Naive B cell (primary cell): ENCODE results near the gene C1QTNF8. TPM values are rescaled to one million over a fixed set of nuclear protein-coding genes. Genes with fewer than 3 reads are reported as not detected.

ENCODE experiments used
- ATAC-seq, 2 donors: fragments of 150-1000 bp; cut with Tn5 transposase; 2 replicates each; pipeline ENCODE4 v1.10.0; 2021; ENCODE audit warnings: low read depth in 2 of 2, mild to moderate bottlenecking in 2 of 2, moderate library complexity in 2 of 2
- DNase-seq: peaks from one replicate; pipeline ENCODE4 v3.0.0; 2022
- H3K27ac Mint-ChIP-seq, 6 donors: one replicate each; pipeline ENCODE4 v1.8.0; 2020 to 2022; ENCODE audit warnings: mild to moderate bottlenecking in 6 of 6, mixed read lengths in 6 of 6, moderate library complexity in 5 of 6, inconsistent platforms in 2 of 6
- H3K27me3 Mint-ChIP-seq, 3 donors: one replicate each; pipeline ENCODE4 v1.8.0; 2021 to 2022; ENCODE audit warnings: mixed read lengths in 3 of 3, mild to moderate bottlenecking in 1 of 3
- H3K36me3 Mint-ChIP-seq, 2 donors: one replicate each; pipeline ENCODE4 v1.8.0; 2020 to 2022; ENCODE audit warnings: mixed read lengths in 2 of 2, inconsistent platforms in 1 of 2, mild to moderate bottlenecking in 1 of 2
- H3K4me1 Mint-ChIP-seq, 3 donors: one replicate each; pipeline ENCODE4 v1.8.0; 2020 to 2022; ENCODE audit warnings: mixed read lengths in 3 of 3, inconsistent platforms in 1 of 3, mild to moderate bottlenecking in 1 of 3, moderate library complexity in 1 of 3
- H3K4me3 Mint-ChIP-seq, 8 donors: one replicate each; pipeline ENCODE4 v1.8.0; 2020 to 2022; ENCODE audit warnings: mild to moderate bottlenecking in 8 of 8, mixed read lengths in 8 of 8, moderate library complexity in 8 of 8, inconsistent platforms in 2 of 8
- H3K9me3 Mint-ChIP-seq, 7 donors: one replicate each; pipeline ENCODE4 v1.8.0; 2020 to 2022; ENCODE audit warnings: mixed read lengths in 7 of 7, mild to moderate bottlenecking in 5 of 7, inconsistent platforms in 2 of 7, moderate library complexity in 1 of 7
- polyA plus RNA-seq, 6 donors: library from polyadenylated mRNA; unstranded; fragments of 300-500 nt; fragmentation: Illumina TruSeq; gene quantifications; one replicate each; pipeline ENCODE4 v1.2.3, GENCODE V29; 2021; ENCODE audit warnings: low read depth in 6 of 6

Gene C1QTNF8
- polyA plus RNA-seq, 6 donors from 2014 or later: not detected

DNA sequence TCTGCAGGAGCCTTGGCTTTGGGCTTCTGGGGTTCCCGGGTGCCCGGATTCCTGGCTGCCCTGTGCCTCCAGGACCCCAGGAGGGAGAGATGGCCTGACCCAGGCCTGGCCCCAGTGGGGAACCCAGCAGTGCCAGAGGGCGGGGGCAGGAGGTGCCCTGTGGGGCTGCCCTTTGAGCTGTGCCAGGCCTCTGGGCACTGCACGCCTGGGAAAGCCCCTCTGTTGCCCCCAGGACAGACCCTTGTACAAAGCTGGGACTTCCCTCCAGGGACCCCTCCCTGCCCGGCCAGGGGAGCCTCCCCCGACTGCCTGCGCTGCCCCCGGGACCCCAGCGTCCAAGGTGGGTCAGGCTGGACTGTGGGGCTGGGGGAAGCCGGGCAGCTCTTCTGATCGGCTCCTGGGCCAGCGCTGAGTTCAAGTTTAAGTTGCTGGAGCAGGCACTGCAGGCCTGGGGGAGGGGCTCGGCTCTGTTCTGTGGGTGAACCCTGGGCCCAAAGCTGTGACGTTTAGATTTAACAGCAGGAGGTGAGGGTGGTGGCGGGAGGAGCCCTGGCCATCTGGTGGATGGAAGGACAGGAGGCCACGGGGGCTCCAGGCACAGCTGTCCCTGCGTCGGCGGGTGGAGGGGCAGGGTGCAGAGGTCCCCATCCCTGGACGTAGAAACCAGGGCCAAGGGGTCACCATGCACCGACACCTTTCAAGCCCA, 27.6 kb upstream of the C1QTNF8 start:
- Mint-ChIP-seq H3K27ac (no peak overlapping the region), H3K27me3 (peaks cover 0 to 5% (median 0%) of the 10 kb centered on the region in 3 donors), H3K4me1 (no peaks in the 10 kb centered on the region), H3K4me3 (no peak overlapping the region), H3K9me3 (no peaks in the 10 kb centered on the region), H3K36me3 (no peaks in the 10 kb centered on the region)
- ATAC-seq (no peak), DNase-seq (no peak)

DNA sequence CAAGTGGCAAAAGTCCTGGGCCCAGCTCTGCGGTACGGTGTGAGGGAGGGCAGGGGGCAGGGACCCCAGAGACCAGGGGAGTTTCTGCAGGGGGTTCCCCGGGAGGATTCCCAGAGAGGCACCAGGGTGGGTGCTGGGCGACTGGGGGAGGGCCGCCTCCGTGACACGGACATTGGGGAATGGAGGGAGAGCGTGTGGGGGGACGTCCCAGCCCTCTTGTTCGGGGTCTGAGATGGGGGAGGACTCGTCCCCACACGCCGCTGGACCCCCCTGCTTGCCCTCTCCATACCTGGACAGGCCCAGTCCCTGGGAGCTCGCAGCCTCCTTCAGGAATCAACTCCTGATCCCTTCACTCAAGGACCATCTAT, 26.3 kb upstream of the C1QTNF8 start:
- Mint-ChIP-seq H3K27me3 (no peaks in the 10 kb centered on the region), H3K4me1 (no peaks in the 10 kb centered on the region), H3K27ac (no peak overlapping the region), H3K9me3 (no peaks in the 10 kb centered on the region), H3K36me3 (no peaks in the 10 kb centered on the region), H3K4me3 (peak overlapping the region in 1 of 8 donors; percentile 54)
- no peak for DNase-seq
- ATAC-seq: no peak

DNA sequence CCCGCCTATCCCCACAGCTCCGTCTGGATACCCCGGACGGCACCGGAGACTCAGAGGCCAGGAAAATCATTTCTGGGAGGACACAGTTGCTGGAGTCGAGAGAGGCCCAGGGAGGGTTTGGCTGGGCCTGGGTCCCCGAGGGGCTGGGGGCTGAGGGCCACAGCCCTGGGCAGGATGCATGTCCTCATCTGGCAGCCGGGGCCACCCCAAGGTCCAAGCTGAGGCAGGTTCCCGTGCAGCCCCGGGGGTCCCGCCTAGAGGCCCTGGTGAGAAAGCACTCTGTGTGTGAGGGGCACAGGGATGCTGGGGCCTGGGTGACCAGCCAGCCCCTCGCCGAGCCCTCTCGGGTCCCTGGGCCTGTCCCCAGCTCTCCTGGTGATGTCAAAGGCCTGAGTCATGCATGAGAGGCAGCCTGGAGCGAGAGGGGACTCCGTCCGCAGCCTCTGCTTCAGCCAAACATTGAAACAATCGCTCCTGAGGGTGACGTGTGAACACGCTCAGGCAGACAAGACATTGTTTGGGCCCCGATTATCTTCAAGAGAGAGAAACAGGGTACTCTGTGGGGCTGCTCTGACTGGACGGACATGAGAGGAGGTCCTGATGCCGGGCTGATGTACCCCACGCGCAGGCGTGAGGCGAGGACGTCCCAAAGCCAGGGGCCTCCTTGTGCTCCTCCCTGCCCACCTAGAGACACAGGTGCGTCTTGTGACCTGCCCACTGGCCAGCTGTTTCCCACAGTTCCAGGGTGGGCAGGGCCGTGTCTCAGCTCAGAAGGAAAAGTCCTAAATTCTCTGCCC, 25.8 kb upstream of the C1QTNF8 start:
- no peaks in the 10 kb centered on the region for H3K27me3 Mint-ChIP-seq
- H3K4me1 Mint-ChIP-seq: no peaks in the 10 kb centered on the region
- H3K27ac Mint-ChIP-seq: no peak overlapping the region
- H3K9me3 Mint-ChIP-seq: no peaks in the 10 kb centered on the region
- no peaks in the 10 kb centered on the region for H3K36me3 Mint-ChIP-seq
- no peak overlapping the region for H3K4me3 Mint-ChIP-seq
- DNase-seq: no peak
- no peak for ATAC-seq

DNA sequence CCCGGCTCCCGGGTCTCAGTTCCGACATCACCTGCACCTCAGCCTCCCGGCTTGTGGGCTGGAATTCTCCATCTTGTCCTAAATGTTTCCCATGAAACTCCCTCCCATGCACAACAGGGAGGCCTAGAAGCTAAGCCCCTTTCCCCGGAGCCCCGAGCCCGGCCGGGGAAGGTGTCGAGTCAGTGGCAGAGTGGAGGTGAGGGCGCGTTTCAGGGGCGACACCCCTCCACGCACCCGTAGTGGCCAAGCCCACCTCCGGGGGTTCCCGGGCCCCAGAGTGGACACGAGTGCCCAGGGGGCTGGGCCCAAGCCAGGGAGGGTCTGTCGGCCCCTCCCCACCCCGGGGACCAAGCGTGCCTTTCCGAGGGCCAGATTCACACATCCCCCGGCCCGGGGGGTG, 25.0 kb upstream of the C1QTNF8 start:
- H3K27ac Mint-ChIP-seq: no peak overlapping the region
- DNase-seq (no peak), ATAC-seq (no peak)
- no peaks in the 10 kb centered on the region for H3K4me1 Mint-ChIP-seq
- H3K9me3 Mint-ChIP-seq: no peaks in the 10 kb centered on the region
- H3K27me3 Mint-ChIP-seq: no peaks in the 10 kb centered on the region
- no peak overlapping the region for H3K4me3 Mint-ChIP-seq
- no peaks in the 10 kb centered on the region for H3K36me3 Mint-ChIP-seq

DNA sequence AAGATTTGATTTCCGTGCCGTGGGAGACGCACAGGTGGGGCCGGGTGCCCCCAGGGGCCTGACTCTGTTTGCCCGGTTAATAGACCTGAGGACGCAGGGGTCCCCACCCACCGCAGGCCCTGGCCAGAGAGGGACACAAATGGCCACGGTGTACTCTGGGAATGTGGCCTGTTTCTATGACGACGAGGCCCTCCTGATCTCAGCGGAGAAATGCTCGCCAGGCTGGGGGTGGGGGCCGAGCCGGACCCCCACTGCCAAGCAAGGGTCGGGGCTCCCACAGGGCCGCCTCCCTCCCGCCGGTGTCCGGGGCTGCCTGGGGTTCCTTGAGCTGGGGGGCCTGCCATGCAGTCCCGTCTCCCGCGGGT, 24.5 kb upstream of the C1QTNF8 start:
- Mint-ChIP-seq H3K27me3 (no peaks in the 10 kb centered on the region), H3K4me3 (no peak overlapping the region), H3K4me1 (no peaks in the 10 kb centered on the region), H3K36me3 (no peaks in the 10 kb centered on the region), H3K27ac (no peak overlapping the region), H3K9me3 (no peaks in the 10 kb centered on the region)
- DNase-seq (no peak), ATAC-seq (no peak)

DNA sequence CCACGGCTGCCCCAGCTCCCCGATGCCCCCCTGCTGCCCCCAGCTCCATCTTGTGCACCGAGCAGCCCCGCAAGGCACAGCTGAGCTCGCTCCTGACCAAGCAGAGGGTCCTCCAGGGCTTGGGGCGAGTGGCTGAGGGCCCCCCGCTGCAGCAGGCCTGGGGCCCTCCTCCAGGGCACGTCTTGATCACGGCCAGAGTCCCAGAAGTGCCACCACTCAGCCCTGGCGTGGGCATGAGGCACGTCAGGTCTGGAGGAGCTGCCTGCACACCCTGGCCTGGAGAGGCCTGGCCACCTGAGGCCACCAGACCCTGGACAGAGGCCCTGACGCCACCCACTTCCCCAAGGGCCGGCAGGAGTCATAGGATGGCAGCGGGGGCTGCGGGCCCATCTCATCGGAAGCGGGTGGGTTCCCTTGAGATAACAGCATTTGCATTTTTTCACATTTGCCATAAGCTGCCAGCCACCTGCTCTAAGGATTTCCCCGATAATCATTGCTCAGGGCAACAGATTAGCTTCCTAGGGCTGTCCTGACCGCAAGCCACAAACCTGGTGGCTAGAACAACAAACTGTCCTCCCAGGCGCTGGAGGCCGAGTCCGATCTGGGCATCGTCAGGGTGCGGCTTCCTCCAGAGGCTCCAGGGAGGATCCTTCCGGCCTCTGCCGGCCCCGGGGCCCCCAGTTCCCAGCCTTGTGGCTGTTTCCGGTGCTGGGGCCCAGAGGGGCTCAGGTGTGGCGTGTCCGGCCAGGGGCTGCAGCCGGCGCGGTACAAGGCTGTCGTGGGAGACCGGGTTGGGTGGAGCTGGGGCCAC, 23.9 kb upstream of the C1QTNF8 start:
- no peaks in the 10 kb centered on the region for H3K9me3 Mint-ChIP-seq
- no peaks in the 10 kb centered on the region for H3K36me3 Mint-ChIP-seq
- H3K27ac Mint-ChIP-seq: no peak overlapping the region
- H3K4me3 Mint-ChIP-seq: no peak overlapping the region
- peak in 1 of 2 donors; percentile 40 for ATAC-seq
- DNase-seq: no peak
- H3K4me1 Mint-ChIP-seq: no peaks in the 10 kb centered on the region
- no peaks in the 10 kb centered on the region for H3K27me3 Mint-ChIP-seq

DNA sequence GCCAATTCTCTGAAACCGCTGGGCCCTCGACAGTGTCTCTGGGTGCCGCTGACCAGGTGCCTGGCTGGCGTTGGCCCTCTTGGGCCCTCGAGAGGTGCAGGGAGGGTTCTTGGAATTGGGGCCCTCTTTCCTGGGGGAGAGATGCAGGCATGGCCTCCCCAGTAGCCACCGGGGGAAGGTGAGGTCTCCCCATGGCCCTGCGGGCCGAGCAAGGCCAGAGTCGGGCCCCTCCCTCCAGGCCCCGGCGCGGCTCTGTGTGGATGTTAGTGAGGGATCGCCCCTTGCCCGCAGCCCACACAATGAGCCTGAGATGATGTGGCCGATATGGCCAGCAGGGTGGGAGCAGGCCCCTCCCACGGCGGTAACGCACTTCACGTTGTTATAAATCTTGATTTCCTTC, 23.1 kb upstream of the C1QTNF8 start:
- Mint-ChIP-seq H3K4me1 (no peaks in the 10 kb centered on the region), H3K9me3 (no peaks in the 10 kb centered on the region), H3K4me3 (no peak overlapping the region), H3K27ac (no peak overlapping the region), H3K36me3 (no peaks in the 10 kb centered on the region), H3K27me3 (no peaks in the 10 kb centered on the region)
- DNase-seq: no peak
- ATAC-seq: no peak

DNA sequence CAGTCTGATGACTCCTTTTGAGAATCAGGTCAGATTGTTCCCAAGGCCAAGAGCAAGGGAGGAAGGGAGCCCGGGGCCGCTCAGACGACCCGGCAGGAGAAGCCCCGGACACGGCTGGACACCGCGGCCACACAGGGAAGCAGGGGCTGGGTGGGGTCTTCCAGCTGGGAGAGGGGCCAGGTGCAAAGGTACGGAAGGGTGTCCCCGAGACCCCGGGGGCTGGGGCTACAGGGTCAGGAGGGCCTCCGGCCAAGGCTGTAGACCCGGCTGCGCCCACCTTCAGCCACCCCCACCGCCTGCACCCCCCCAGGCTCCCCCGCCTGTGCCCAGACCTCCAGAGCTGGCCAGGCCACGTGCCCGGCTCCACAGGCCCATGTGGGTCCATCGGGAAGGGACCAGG, 21.9 kb upstream of the C1QTNF8 start:
- Mint-ChIP-seq H3K27me3 (no peaks in the 10 kb centered on the region), H3K27ac (no peak overlapping the region), H3K4me1 (no peaks in the 10 kb centered on the region), H3K4me3 (no peak overlapping the region), H3K36me3 (no peaks in the 10 kb centered on the region), H3K9me3 (no peaks in the 10 kb centered on the region)
- DNase-seq (no peak), ATAC-seq (no peak)

DNA sequence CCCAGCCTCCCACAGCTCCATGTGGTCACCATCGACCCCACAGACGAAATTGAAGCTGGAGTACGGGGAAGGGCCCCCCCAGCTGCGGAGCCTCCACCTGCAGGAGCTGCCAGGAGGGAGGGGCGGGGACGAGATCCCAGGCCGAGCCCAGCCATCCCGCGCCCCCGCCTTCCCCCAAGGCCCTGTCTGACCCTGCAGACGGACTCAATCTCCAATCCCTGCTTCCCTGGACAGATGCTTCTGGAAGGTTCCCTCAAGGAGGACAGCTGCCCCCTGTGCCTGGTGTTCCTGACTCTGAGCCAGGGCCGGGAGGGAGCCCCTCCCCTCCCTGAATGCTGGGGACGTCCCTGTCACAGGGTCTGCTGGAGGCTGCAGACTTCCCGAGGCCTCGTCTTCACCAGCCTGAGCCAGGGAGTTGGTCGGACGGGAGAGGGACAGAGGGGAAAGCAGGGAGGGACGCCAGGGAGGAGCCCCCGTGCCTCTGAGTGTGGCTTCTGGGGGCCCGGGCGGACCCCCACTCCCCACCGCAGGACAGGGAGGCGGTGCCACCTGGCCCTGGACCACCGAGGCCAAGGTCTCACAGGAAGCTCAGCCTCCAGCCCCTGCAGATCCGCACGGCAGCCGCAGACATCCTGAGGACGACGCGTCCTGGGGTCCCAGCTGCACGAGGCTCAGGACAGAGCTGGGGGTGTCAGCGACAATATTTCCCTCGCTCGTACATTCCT, 21.3 kb upstream of the C1QTNF8 start:
- Mint-ChIP-seq H3K27ac (no peak overlapping the region), H3K36me3 (no peaks in the 10 kb centered on the region), H3K4me1 (no peaks in the 10 kb centered on the region), H3K27me3 (no peaks in the 10 kb centered on the region), H3K9me3 (no peaks in the 10 kb centered on the region), H3K4me3 (no peak overlapping the region)
- DNase-seq (no peak), ATAC-seq (no peak)

DNA sequence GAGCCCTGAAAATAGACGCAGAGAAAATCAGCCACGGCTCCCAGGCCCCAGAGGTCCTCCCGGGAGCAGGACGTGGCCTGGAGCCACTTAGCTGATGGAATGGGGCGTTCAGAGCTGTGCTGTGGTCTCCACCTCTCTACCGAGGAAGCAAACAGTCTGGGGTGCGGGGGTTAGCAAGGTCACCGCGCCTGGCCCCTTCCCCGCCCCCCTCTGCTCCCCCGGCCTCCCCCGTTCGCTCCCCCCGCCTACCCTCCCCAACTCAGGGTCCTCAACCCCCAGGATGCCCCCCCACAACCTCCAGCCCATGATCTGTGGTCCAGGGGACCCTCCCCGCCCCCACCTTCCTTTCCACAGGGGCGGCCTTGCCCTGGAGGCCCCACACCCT, 20.6 kb upstream of the C1QTNF8 start:
- Mint-ChIP-seq H3K36me3 (no peaks in the 10 kb centered on the region), H3K27me3 (no peaks in the 10 kb centered on the region), H3K4me3 (no peak overlapping the region), H3K4me1 (no peaks in the 10 kb centered on the region), H3K9me3 (no peaks in the 10 kb centered on the region), H3K27ac (no peak overlapping the region)
- DNase-seq: no peak
- ATAC-seq: no peak

DNA sequence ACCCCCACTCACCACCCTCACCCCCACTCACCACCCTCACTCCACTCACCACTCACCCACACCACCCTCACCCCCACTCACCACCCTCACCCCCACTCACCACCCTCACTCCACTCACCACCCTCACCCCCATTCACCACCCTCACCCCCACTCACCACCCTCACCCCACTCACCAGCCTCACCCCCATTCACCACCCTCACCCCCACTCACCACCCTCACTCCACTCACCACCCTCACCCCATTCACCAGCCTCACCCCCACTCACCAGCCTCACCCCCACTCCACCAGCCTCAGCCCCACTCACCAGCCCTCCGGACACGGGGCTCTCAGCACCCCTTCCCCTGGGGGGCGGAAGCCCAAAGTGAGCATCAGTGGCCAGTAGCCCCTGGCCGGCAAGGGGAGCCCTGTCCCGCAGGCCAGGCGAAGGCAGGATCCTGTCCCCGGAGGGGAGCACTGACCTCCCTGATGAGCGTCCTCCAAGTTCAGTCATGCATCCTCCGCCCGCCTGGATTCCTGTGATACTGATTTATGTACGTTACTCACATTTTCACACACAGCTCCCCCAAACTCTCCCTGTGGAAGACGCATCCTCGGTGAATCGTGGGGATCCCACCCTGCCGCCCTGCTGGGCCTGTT, 18.0 kb upstream of the C1QTNF8 start:
- Mint-ChIP-seq H3K4me3 (no peak overlapping the region), H3K4me1 (no peaks in the 10 kb centered on the region), H3K9me3 (no peaks in the 10 kb centered on the region), H3K27ac (no peak overlapping the region), H3K36me3 (no peaks in the 10 kb centered on the region), H3K27me3 (peaks cover 0 to 7% (median 3%) of the 10 kb centered on the region in 3 donors)
- DNase-seq (no peak), ATAC-seq (no peak)

DNA sequence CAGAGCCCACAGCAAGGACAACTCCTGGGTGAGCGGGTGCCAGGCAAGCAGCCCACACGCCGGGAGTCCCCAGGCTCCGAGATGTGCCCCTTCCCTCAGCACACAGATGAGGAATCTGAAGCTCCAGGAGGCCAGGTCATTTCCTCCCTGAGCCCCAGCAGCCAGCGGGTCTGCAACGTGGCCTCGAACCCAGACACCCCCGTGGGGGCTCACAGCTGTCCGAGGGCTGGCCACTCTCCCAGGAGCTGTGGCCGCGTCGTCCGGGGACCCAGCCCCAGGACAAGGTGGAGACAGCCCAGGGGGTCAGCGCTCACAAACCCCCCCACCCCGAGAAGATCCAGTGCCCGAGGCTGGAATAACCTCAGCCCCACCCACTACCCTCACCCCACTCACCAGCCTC, 17.4 kb upstream of the C1QTNF8 start:
- ATAC-seq (no peak), DNase-seq (no peak)
- no peaks in the 10 kb centered on the region for H3K36me3 Mint-ChIP-seq
- no peak overlapping the region for H3K27ac Mint-ChIP-seq
- H3K9me3 Mint-ChIP-seq: no peaks in the 10 kb centered on the region
- H3K4me3 Mint-ChIP-seq: no peak overlapping the region
- H3K27me3 Mint-ChIP-seq: peaks cover 0 to 9% (median 7%) of the 10 kb centered on the region in 3 donors
- H3K4me1 Mint-ChIP-seq: no peaks in the 10 kb centered on the region

DNA sequence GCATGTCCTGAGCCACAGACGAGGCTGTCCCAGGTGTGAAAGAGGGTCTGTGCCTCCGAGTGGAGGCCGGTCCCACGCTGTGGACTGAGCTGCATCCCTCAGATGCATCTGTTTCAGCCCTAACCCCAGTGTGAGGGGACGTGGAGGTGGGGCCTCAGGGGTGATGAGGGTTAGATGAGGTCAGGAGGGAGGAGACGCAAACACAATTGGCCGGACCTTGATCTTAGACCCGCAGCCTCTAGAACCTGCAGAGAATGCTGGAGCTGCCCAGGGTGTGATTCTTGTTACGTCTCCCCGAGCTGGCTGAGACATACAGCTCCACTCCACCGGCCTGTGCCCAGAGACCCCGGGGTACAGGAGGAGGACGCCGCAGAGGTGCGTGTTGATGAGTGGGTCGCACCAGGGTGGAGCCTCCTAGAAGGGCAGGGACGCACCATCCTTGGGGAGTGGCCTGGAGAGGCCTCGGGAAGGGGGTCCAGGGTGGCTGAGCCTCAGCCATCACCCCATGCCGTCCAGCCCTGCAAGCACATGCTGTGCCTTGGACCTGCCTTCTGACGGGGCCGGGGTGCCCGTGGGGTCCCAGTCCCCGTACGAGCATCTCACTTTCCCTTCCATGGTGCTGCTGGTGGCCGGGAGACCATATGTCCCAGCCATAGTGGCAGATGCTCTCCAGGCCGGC, 16.6 kb upstream of the C1QTNF8 start:
- ATAC-seq (no peak), DNase-seq (no peak)
- Mint-ChIP-seq H3K4me1 (no peaks in the 10 kb centered on the region), H3K27ac (no peak overlapping the region), H3K36me3 (no peaks in the 10 kb centered on the region), H3K27me3 (peaks cover 0 to 13% (median 7%) of the 10 kb centered on the region in 3 donors), H3K9me3 (no peaks in the 10 kb centered on the region), H3K4me3 (no peak overlapping the region)
